ENCODE results near the gene KIF21A.
A peak's percentile ranks its signal among the peaks of the same experiment; 100 is the strongest.

Gene KIF21A

GRCh38 chr12:39389399-39390150 lies 53.3 kb downstream of the KIF21A start:
- Mint-ChIP-seq H3K4me1 (no peaks in the 10 kb centered on the region), H3K27me3 (peaks cover 0 to under 1% of the 10 kb centered on the region in 2 donors), H3K36me3 (no peaks in the 10 kb centered on the region), H3K9me3 (no peaks in the 10 kb centered on the region), H3K27ac (no peak overlapping the region), H3K4me3 (no peak overlapping the region)
- DNase-seq (no peak), ATAC-seq (replicated peaks) (no peak)

GRCh38 chr12:39386335-39386734 lies 56.6 kb downstream of the KIF21A start:
- Mint-ChIP-seq H3K4me3 (no peak overlapping the region), H3K36me3 (no peaks in the 10 kb centered on the region), H3K9me3 (no peaks in the 10 kb centered on the region), H3K4me1 (no peaks in the 10 kb centered on the region), H3K27me3 (no peaks in the 10 kb centered on the region), H3K27ac (no peak overlapping the region)
- ATAC-seq (replicated peaks) (no peak), DNase-seq (no peak)

GRCh38 chr12:39383114-39383513 lies 59.8 kb downstream of the KIF21A start:
- H3K27me3 Mint-ChIP-seq, result no peaks in the 10 kb centered on the region
- no peaks in the 10 kb centered on the region for H3K4me1 Mint-ChIP-seq
- H3K27ac Mint-ChIP-seq, result no peak overlapping the region
- H3K4me3 Mint-ChIP-seq, result no peak overlapping the region
- DNase-seq (no peak), ATAC-seq (replicated peaks) (no peak)
- no peaks in the 10 kb centered on the region for H3K36me3 Mint-ChIP-seq
- no peaks in the 10 kb centered on the region for H3K9me3 Mint-ChIP-seq

GRCh38 chr12:39380090-39380489 lies 62.8 kb downstream of the KIF21A start:
- Mint-ChIP-seq H3K36me3 (no peaks in the 10 kb centered on the region), H3K27me3 (no peaks in the 10 kb centered on the region), H3K4me3 (no peak overlapping the region), H3K4me1 (no peaks in the 10 kb centered on the region), H3K9me3 (no peaks in the 10 kb centered on the region), H3K27ac (no peak overlapping the region)
- DNase-seq (no peak), ATAC-seq (replicated peaks) (no peak)

- Mint-ChIP-seq H3K4me1 (no peaks in the 10 kb centered on the region), H3K4me3 (no peak overlapping the region), H3K27ac (no peak overlapping the region), H3K27me3 (no peaks in the 10 kb centered on the region), H3K9me3 (no peaks in the 10 kb centered on the region), H3K36me3 (no peaks in the 10 kb centered on the region)
- DNase-seq (no peak), ATAC-seq (replicated peaks) (no peak)
Measured at GRCh38 chr12:39378341-39378740, 64.6 kb downstream of the KIF21A start.

- Mint-ChIP-seq H3K4me1 (peaks cover 7 to 8% of the 10 kb centered on the region in 2 donors), H3K4me3 (no peak overlapping the region), H3K9me3 (no peaks in the 10 kb centered on the region)
Measured at GRCh38 chr12:39375206-39375808, 67.6 kb downstream of the KIF21A start.

GRCh38 chr12:39372929-39373328 lies 70.0 kb downstream of the KIF21A start:
- H3K36me3 Mint-ChIP-seq, result no peaks in the 10 kb centered on the region
- no peaks in the 10 kb centered on the region for H3K9me3 Mint-ChIP-seq
- no peak overlapping the region for H3K4me3 Mint-ChIP-seq
- ATAC-seq (replicated peaks), result peak; percentile 91 to 99
- peaks cover 4 to 5% of the 10 kb centered on the region in 2 donors for H3K27me3 Mint-ChIP-seq
- DNase-seq, result no peak
- H3K27ac Mint-ChIP-seq, result no peak overlapping the region
- peaks cover 7 to 8% of the 10 kb centered on the region in 2 donors for H3K4me1 Mint-ChIP-seq

More at GRCh38 chr12:39375206-39375808, 67.6 kb downstream of the KIF21A start:
- Mint-ChIP-seq H3K27ac (no peak overlapping the region), H3K36me3 (no peaks in the 10 kb centered on the region), H3K27me3 (peaks cover 4 to 5% of the 10 kb centered on the region in 2 donors)
- DNase-seq (no peak), ATAC-seq (replicated peaks) (no peak)

GRCh38 chr12:39372204-39372925 lies 70.6 kb downstream of the KIF21A start:
- H3K4me3 Mint-ChIP-seq, result no peak overlapping the region
- H3K36me3 Mint-ChIP-seq, result no peaks in the 10 kb centered on the region
- H3K9me3 Mint-ChIP-seq, result no peaks in the 10 kb centered on the region
- peaks cover 7 to 8% of the 10 kb centered on the region in 2 donors for H3K4me1 Mint-ChIP-seq
- peaks cover 4 to 5% of the 10 kb centered on the region in 2 donors for H3K27me3 Mint-ChIP-seq
- no peak overlapping the region for H3K27ac Mint-ChIP-seq
- no peak for DNase-seq
- no peak for ATAC-seq (replicated peaks)

- no peaks in the 10 kb centered on the region for H3K36me3 Mint-ChIP-seq
- H3K4me1 Mint-ChIP-seq, result peaks cover 7 to 8% of the 10 kb centered on the region in 2 donors
- H3K27me3 Mint-ChIP-seq, result peaks cover 4 to 5% of the 10 kb centered on the region in 2 donors
- no peaks in the 10 kb centered on the region for H3K9me3 Mint-ChIP-seq
- H3K4me3 Mint-ChIP-seq, result no peak overlapping the region
- no peak overlapping the region for H3K27ac Mint-ChIP-seq
- DNase-seq (no peak), ATAC-seq (replicated peaks) (no peak)
Measured at GRCh38 chr12:39369756-39370155, 73.2 kb downstream of the KIF21A start.

GRCh38 chr12:39368891-39369290 lies 74.0 kb downstream of the KIF21A start:
- H3K27ac Mint-ChIP-seq, result no peak overlapping the region
- ATAC-seq (replicated peaks), result no peak
- H3K27me3 Mint-ChIP-seq, result peaks cover 4 to 5% of the 10 kb centered on the region in 2 donors
- no peaks in the 10 kb centered on the region for H3K9me3 Mint-ChIP-seq
- H3K4me1 Mint-ChIP-seq, result peaks cover 7 to 8% of the 10 kb centered on the region in 2 donors
- no peaks in the 10 kb centered on the region for H3K36me3 Mint-ChIP-seq
- H3K4me3 Mint-ChIP-seq, result no peak overlapping the region
- no peak for DNase-seq

- H3K4me1 Mint-ChIP-seq, result peaks cover 5 to 6% of the 10 kb centered on the region in 2 donors
- no peak for ATAC-seq (replicated peaks)
- no peaks in the 10 kb centered on the region for H3K36me3 Mint-ChIP-seq
- no peaks in the 10 kb centered on the region for H3K9me3 Mint-ChIP-seq
- no peak overlapping the region for H3K27ac Mint-ChIP-seq
- H3K4me3 Mint-ChIP-seq, result no peak overlapping the region
- no peak for DNase-seq
- peaks cover 4 to 5% of the 10 kb centered on the region in 2 donors for H3K27me3 Mint-ChIP-seq
Measured at GRCh38 chr12:39368096-39368495, 74.8 kb downstream of the KIF21A start.

GRCh38 chr12:39367494-39367893 lies 75.4 kb downstream of the KIF21A start:
- Mint-ChIP-seq H3K4me1 (peaks cover 0 to under 1% of the 10 kb centered on the region in 2 donors), H3K36me3 (no peaks in the 10 kb centered on the region), H3K27ac (no peak overlapping the region), H3K4me3 (no peak overlapping the region), H3K27me3 (peaks cover 4 to 5% of the 10 kb centered on the region in 2 donors), H3K9me3 (no peaks in the 10 kb centered on the region)
- DNase-seq, result no peak
- no peak for ATAC-seq (replicated peaks)

GRCh38 chr12:39365364-39366001 lies 77.4 kb downstream of the KIF21A start:
- Mint-ChIP-seq H3K27ac (no peak overlapping the region), H3K9me3 (no peaks in the 10 kb centered on the region), H3K4me1 (no peaks in the 10 kb centered on the region), H3K27me3 (no peaks in the 10 kb centered on the region), H3K4me3 (no peak overlapping the region), H3K36me3 (peaks cover 0 to 4% of the 10 kb centered on the region in 2 donors)
- no peak for DNase-seq
- no peak for ATAC-seq (replicated peaks)

GRCh38 chr12:39364196-39364595 lies 78.7 kb downstream of the KIF21A start:
- ATAC-seq (replicated peaks) (no peak), DNase-seq (no peak)
- Mint-ChIP-seq H3K4me1 (no peaks in the 10 kb centered on the region), H3K4me3 (no peak overlapping the region), H3K36me3 (peaks cover 0 to 4% of the 10 kb centered on the region in 2 donors), H3K9me3 (no peaks in the 10 kb centered on the region), H3K27me3 (no peaks in the 10 kb centered on the region), H3K27ac (no peak overlapping the region)

All from stimulated activated naive B cell treated with anti-CD40 and anti-IgM and Interleukin-4, amounts not matched to agents 10 μg/mL and 1 μg/mL and 100 μg/mL, for 72 hours (primary cell).